Smooth muscle cell (in vitro differentiated cells): ENCODE data around the gene POLR3GL. TPM values are rescaled to one million over a fixed set of nuclear protein-coding genes. Genes with fewer than 3 reads are reported as not detected.

ENCODE experiments used
- DNase-seq: peaks from one replicate; lab custom pipeline; 2025; ENCODE audit not compliant: unreplicated experiment; lab: John Stamatoyannopoulos, UW
- H2AFZ ChIP-seq: fragments of 200-600 bp; sonication (generic); 2 replicates; pipeline ENCODE4 v1.6.0; 2016; ENCODE audit warnings: antibody characterized with exemption, low read depth, mild to moderate bottlenecking
- H3F3A ChIP-seq: fragments of 200-600 bp; sonication (generic); 2 replicates; pipeline ENCODE4 v1.6.0; 2017; ENCODE audit warnings: antibody characterized with exemption, low read depth
- H3K27ac ChIP-seq: fragments of 200-600 bp; sonication (generic); 2 replicates; pipeline ENCODE4 v1.5.1; 2016; ENCODE audit warnings: low read depth, mild to moderate bottlenecking
- H3K27me3 ChIP-seq: fragments of 200-600 bp; sonication (generic); 2 replicates; pipeline ENCODE4 v1.6.1; 2016; ENCODE audit warnings: low read depth, mild to moderate bottlenecking
- H3K36me3 ChIP-seq: fragments of 200-600 bp; sonication (generic); 2 replicates; pipeline ENCODE4 v1.5.1; 2016; ENCODE audit warnings: low read depth
- H3K4me1 ChIP-seq: fragments of 200-600 bp; sonication (generic); 2 replicates; pipeline ENCODE4 v1.5.1; 2016; ENCODE audit warnings: low read depth
- H3K4me2 ChIP-seq: fragments of 200-600 bp; sonication (generic); 2 replicates; pipeline ENCODE4 v1.6.0; 2016; ENCODE audit warnings: mild to moderate bottlenecking
- H3K4me3 ChIP-seq: fragments of 200-600 bp; sonication (generic); 2 replicates; pipeline ENCODE4 v1.5.1; 2016; ENCODE audit warnings: mild to moderate bottlenecking
- H3K79me2 ChIP-seq: fragments of 200-600 bp; sonication (generic); 2 replicates; pipeline ENCODE4 v1.6.0; 2016; ENCODE audit warnings: low read depth, mild to moderate bottlenecking
- H3K9ac ChIP-seq: fragments of 200-600 bp; sonication (generic); 2 replicates; pipeline ENCODE4 v1.6.0; 2016; ENCODE audit warnings: low read depth
- H3K9me3 ChIP-seq: fragments of 200-600 bp; sonication (generic); replicated peaks from 2 replicates; pipeline ENCODE4 v1.5.1; 2016; ENCODE audit warnings: low read depth
- H4K20me1 ChIP-seq: fragments of 200-600 bp; sonication (generic); 2 replicates; pipeline ENCODE4 v1.6.0; 2016; ENCODE audit warnings: low read depth
- CTCF ChIP-seq: fragments of 200-600 bp; sonication (generic); IDR thresholded peaks from 2 replicates; pipeline ENCODE4 v1.5.1; 2017; ENCODE audit warnings: borderline replicate concordance, mild to moderate bottlenecking, antibody characterized with exemption; ENCODE audit not compliant: insufficient read depth, poor library complexity, severe bottlenecking
- WGBS: methylation state at CpG from one replicate; pipeline ENCODE4 v1.1.7; 2016; ENCODE audit warnings: low lambda C conversion rate; 5-methylcytosine and 5-hydroxymethylcytosine counted together
- polyA plus RNA-seq: library from polyadenylated mRNA; unstranded; fragments of >200 nt; fragmentation: Nextera tagmentation; extraction: Ambion mirVana; gene quantifications from 2 replicates; pipeline ENCODE4 v1.2.1, GENCODE V29; 2016
- total RNA-seq: library from RNA; depleted of rRNA; stranded (reverse); fragments of >200 nt; gene quantifications from 2 replicates; pipeline ENCODE4 v1.2.3, GENCODE V29; 2014

The POLR3GL gene
- total and polyA plus RNA-seq, 2 experiments from 2014 or later = 22.2 to 33.6 TPM

GRCh38 chr1:145995964-145996432 lies 31.5 kb downstream of the POLR3GL start:
- H3K36me3 ChIP-seq = no peaks in the 10 kb centered on the region
- peak overlapping the region; percentile 59 for H3K27ac ChIP-seq
- H3K4me1 ChIP-seq = peaks cover 30% of the 10 kb centered on the region
- H3F3A ChIP-seq = peaks cover 35% of the 10 kb centered on the region
- H2AFZ ChIP-seq = no peak overlapping the region
- TF ChIP-seq CTCF = no peak
- 5% methylated on average over 13 of the region's 13 CpGs for WGBS
- H3K79me2 ChIP-seq = peaks cover 41% of the 10 kb centered on the region
- H3K9me3 ChIP-seq = no peaks in the 10 kb centered on the region
- H3K4me2 ChIP-seq = peak overlapping the region; percentile 93
- no peaks in the 10 kb centered on the region for H3K27me3 ChIP-seq
- DNase-seq = no peak
- H4K20me1 ChIP-seq = peaks cover 53% of the 10 kb centered on the region
- peak overlapping the region; percentile 82 for H3K4me3 ChIP-seq
- peak overlapping the region; percentile 85 for H3K9ac ChIP-seq

- H3K9me3 ChIP-seq = no peaks in the 10 kb centered on the region
- H3K4me3 ChIP-seq = peak within 1 kb of the TSS; percentile 82
- H3F3A ChIP-seq = peaks cover 34% of the 10 kb centered on the region
- peak; percentile 82 for DNase-seq
- no peaks in the 10 kb centered on the region for H3K36me3 ChIP-seq
- H3K4me2 ChIP-seq = peak within 1 kb of the TSS; percentile 93
- peak within 1 kb of the TSS; percentile 85 for H3K9ac ChIP-seq
- peaks cover 30% of the 10 kb centered on the region for H3K4me1 ChIP-seq
- H3K27ac ChIP-seq = peak within 1 kb of the TSS; percentile 59
- H3K79me2 ChIP-seq = peaks cover 41% of the 10 kb centered on the region
- no peak for TF ChIP-seq CTCF
- 2% methylated on average over 28 of the region's 30 CpGs for WGBS
- H2AFZ ChIP-seq = peak within 1 kb of the TSS; percentile 70
- H3K27me3 ChIP-seq = no peaks in the 10 kb centered on the region
- H4K20me1 ChIP-seq = peaks cover 48% of the 10 kb centered on the region
Measured at GRCh38 chr1:145996433-145997015, 32.0 kb downstream of the POLR3GL start, which contains the start of gene TXNIP. Gene TXNIP, minus strand, starts transcription at chr1:145996579. Its CDS starts 313 bp downstream, at chr1:145996266.

- peak overlapping the region; percentile 85 for H3K9ac ChIP-seq
- H3K4me1 ChIP-seq = peaks cover 30% of the 10 kb centered on the region
- DNase-seq = no peak
- H3K79me2 ChIP-seq = peaks cover 41% of the 10 kb centered on the region
- peaks cover 31% of the 10 kb centered on the region for H3F3A ChIP-seq
- no peak for TF ChIP-seq CTCF
- peak overlapping the region; percentile 82 for H3K4me3 ChIP-seq
- peak overlapping the region; percentile 59 for H3K27ac ChIP-seq
- H3K4me2 ChIP-seq = peak overlapping the region; percentile 93
- peak overlapping the region; percentile 70 for H2AFZ ChIP-seq
- H4K20me1 ChIP-seq = peaks cover 42% of the 10 kb centered on the region
- no peaks in the 10 kb centered on the region for H3K9me3 ChIP-seq
- no peaks in the 10 kb centered on the region for H3K36me3 ChIP-seq
- 29% methylated on average over 12 of the region's 12 CpGs for WGBS
- H3K27me3 ChIP-seq = no peaks in the 10 kb centered on the region
Measured at GRCh38 chr1:145997016-145997717, 32.7 kb downstream of the POLR3GL start.
